ENCODE measurements around the gene GPATCH2L. TPM values are rescaled to one million over a fixed set of nuclear protein-coding genes. Genes with fewer than 3 reads are reported as not detected.

The GPATCH2L gene
- total and polyA plus RNA-seq, 2 of the 13 experiments (the other 11 are each of a cell fraction or from before 2014, with no cell fraction given), result 14.4 to 29.0 TPM

- intact Hi-C loops (cut with micrococcal nuclease; ENCODE audit: unreplicated experiment), result no loop called here
- in situ Hi-C loops (cut with HindIII; ENCODE audit: extremely low pct_ligation_motif_present, low pct_unique_long_range_greater_than_20kb), result no loop called here
- no peak overlapping the region for H2AFZ ChIP-seq (ENCODE audit: low read length)
- DNase-seq (ENCODE audit: low spot score), result no peak
- no peaks in the 10 kb centered on the region for H3K79me2 ChIP-seq (ENCODE audit: insufficient read depth, low read length)
- TF ChIP-seq, protein P1, sequence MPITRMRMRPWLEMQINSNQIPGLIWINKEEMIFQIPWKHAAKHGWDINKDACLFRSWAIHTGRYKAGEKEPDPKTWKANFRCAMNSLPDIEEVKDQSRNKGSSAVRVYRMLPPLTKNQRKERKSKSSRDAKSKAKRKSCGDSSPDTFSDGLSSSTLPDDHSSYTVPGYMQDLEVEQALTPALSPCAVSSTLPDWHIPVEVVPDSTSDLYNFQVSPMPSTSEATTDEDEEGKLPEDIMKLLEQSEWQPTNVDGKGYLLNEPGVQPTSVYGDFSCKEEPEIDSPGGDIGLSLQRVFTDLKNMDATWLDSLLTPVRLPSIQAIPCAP (CRISPR knock-in tag; IDR thresholded peaks at IDR 0.05; ENCODE audit: low read depth), result no peak
- TF ChIP-seq PPARG (CRISPR knock-in tag; conservative IDR thresholded peaks at IDR 0.05) (no peak), ATF7 (IDR thresholded peaks at IDR 0.05) (no peak), ATF7 (CRISPR knock-in tag; IDR thresholded peaks at IDR 0.05) (no peak), POLR2G (IDR thresholded peaks at IDR 0.05; ENCODE audit: low read depth, low read length) (no peak), ZNF350 (CRISPR knock-in tag; IDR thresholded peaks at IDR 0.05; ENCODE audit: borderline replicate concordance, low read depth) (no peak), ATRX (CRISPR knock-in tag; IDR thresholded peaks at IDR 0.05; ENCODE audit: borderline replicate concordance) (no peak), STAT5B (CRISPR knock-in tag; IDR thresholded peaks at IDR 0.05) (no peak)
- TF ChIP-seq, protein P2, sequence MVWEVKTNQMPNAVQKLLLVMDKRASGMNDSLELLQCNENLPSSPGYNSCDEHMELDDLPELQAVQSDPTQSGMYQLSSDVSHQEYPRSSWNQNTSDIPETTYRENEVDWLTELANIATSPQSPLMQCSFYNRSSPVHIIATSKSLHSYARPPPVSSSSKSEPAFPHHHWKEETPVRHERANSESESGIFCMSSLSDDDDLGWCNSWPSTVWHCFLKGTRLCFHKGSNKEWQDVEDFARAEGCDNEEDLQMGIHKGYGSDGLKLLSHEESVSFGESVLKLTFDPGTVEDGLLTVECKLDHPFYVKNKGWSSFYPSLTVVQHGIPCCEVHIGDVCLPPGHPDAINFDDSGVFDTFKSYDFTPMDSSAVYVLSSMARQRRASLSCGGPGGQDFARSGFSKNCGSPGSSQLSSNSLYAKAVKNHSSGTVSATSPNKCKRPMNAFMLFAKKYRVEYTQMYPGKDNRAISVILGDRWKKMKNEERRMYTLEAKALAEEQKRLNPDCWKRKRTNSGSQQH (CRISPR knock-in tag; IDR thresholded peaks at IDR 0.05; ENCODE audit: low read depth), result no peak
- H3K27me3 ChIP-seq (ENCODE audit: control insufficient read depth in 1 of 2, insufficient read depth in 2 of 2, low read length in 2 of 2), result peaks cover 0 to 36% of the 10 kb centered on the region in 2 experiments; a peak in 3 of 5 replicates
- H4K20me1 ChIP-seq (ENCODE audit: insufficient read depth, low read length), result no peaks in the 10 kb centered on the region
- H3K4me3 ChIP-seq (replicated peaks in 1 of 3; ENCODE audit: insufficient read depth in 1 of 3, low read depth in 2 of 3, low read length in 3 of 3), result no peak overlapping the region
- no peak overlapping the region for H3K27ac ChIP-seq (ENCODE audit: extremely low read length, insufficient read depth, low read length)
- H3K9ac ChIP-seq (ENCODE audit: insufficient read depth, low read depth, low read length), result no peak overlapping the region
- no peak for FAIRE-seq
- H3K9me3 ChIP-seq (ENCODE audit: low read length), result no peaks in the 10 kb centered on the region
- H3K36me3 ChIP-seq (replicated peaks in 1 of 2; ENCODE audit: control insufficient read depth in 1 of 2, insufficient read depth in 2 of 2, low read length in 2 of 2), result no peaks in the 10 kb centered on the region
- no peak overlapping the region for H3K4me2 ChIP-seq (ENCODE audit: low read depth, low read length)
- ChIA-PET CTCF (ENCODE audit: low intra/inter-chr PET ratio, low total read pairs) (no interaction called here), POLR2A (no interaction called here)
- no peak for ATAC-seq
- no TSS peak for BruUV-seq (replicated peaks)
- peaks cover 33% of the 10 kb centered on the region for H3K4me1 ChIP-seq (ENCODE audit: insufficient read depth, low read length)
- 23% methylated on average over 12 of the region's 22 CpGs for WGBS (ENCODE audit: low lambda C conversion rate)
Observed at GRCh38 chr14:76112889-76113624, 38.7 kb upstream of the GPATCH2L start.
